CD4-positive, alpha-beta T cell (primary cell): ENCODE data around the gene CFB. TPM values are rescaled to one million over a fixed set of nuclear protein-coding genes. Genes with fewer than 3 reads are reported as not detected.

Source experiments
- ATAC-seq: fragments of 200-7000 bp; cut with Tn5 transposase; one replicate; pipeline ENCODE4 v1.10.0; 2022; ENCODE audit warnings: mild to moderate bottlenecking; ENCODE audit not compliant: poor library complexity
- CTCF ChIA-PET: fragments of 350-600 bp; sonication (Branson Sonifier 250); formaldehyde crosslinking; loops from one replicate; lab custom pipeline; 2021; ENCODE audit warnings: antibody characterized with exemption, inconsistent platforms; lab: Charles Lee
- POLR2A ChIA-PET: fragments of 350-600 bp; sonication (Branson Sonifier 250); formaldehyde crosslinking; loops from one replicate; lab custom pipeline; 2021; ENCODE audit warnings: antibody characterized with exemption, inconsistent platforms; lab: Charles Lee
- DNase-seq, 14 experiments: peaks; one replicate each; pipeline ENCODE4 v3.0.0-alpha.2; 2013 to 2020; ENCODE audit warnings: mixed read lengths in 2 of 14
- H3K27ac ChIP-seq, 2 donors: one replicate each; pipeline versions ENCODE4 v1.5.1 to v1.7.0; 2013; ENCODE audit warnings: low read length in 2 of 2, low read depth in 1 of 2, mild to moderate bottlenecking in 1 of 2
- H3K27me3 ChIP-seq, 2 experiments: 1 replicate in 1 of 2; 2 replicates in 1 of 2; pipeline versions ENCODE4 v1.6.1 to v1.7.0; 2013; ENCODE audit warnings: low read length in 2 of 2, control low read depth in 1 of 2, mild to moderate bottlenecking in 1 of 2, moderate library complexity in 1 of 2; ENCODE audit not compliant: insufficient read depth in 2 of 2, control insufficient read depth in 1 of 2
- H3K36me3 ChIP-seq: one replicate; pipeline ENCODE4 v1.6.1; 2013; ENCODE audit warnings: low read length, control low read depth; ENCODE audit not compliant: insufficient read depth
- H3K4me1 ChIP-seq: one replicate; pipeline ENCODE4 v1.6.1; 2013; ENCODE audit warnings: low read length, control low read depth; ENCODE audit not compliant: insufficient read depth
- H3K4me3 ChIP-seq: one replicate; pipeline ENCODE4 v1.5.1; 2013; ENCODE audit warnings: mild to moderate bottlenecking, low read length, moderate library complexity
- H3K9me3 ChIP-seq, 2 experiments: 1 replicate in 1 of 2; 2 replicates in 1 of 2; pipeline versions ENCODE4 v1.6.1 to v1.7.0; 2013; ENCODE audit warnings: low read length in 2 of 2, mild to moderate bottlenecking in 2 of 2, control low read depth in 1 of 2, moderate library complexity in 1 of 2; ENCODE audit not compliant: control insufficient read depth in 1 of 2, insufficient read depth in 1 of 2
- H3K27ac Mint-ChIP-seq: one replicate; pipeline ENCODE4 v1.8.0; 2020; ENCODE audit warnings: mixed read lengths
- H3K27me3 Mint-ChIP-seq: one replicate; pipeline ENCODE4 v1.8.0; 2021; ENCODE audit warnings: mixed read lengths
- H3K36me3 Mint-ChIP-seq: one replicate; pipeline ENCODE4 v1.8.0; 2021; ENCODE audit warnings: low read depth, mixed read lengths
- H3K4me1 Mint-ChIP-seq: one replicate; pipeline ENCODE4 v1.8.0; 2021; ENCODE audit warnings: low read depth, mixed read lengths
- H3K4me3 Mint-ChIP-seq: one replicate; pipeline ENCODE4 v1.8.0; 2020; ENCODE audit warnings: mild to moderate bottlenecking, mixed read lengths
- H3K9me3 Mint-ChIP-seq: one replicate; pipeline ENCODE4 v1.8.0; 2020; ENCODE audit warnings: mixed read lengths
- CTCF ChIP-seq: fragments of 200-600 bp; IDR thresholded peaks from one replicate; pipeline ENCODE4 v1.8.0; 2022; ENCODE audit warnings: antibody characterized with exemption, mild to moderate bottlenecking
- intact Hi-C, 2 experiments: fragments of 100-400 bp; cut with DNase I in 1 of 2; cut with micrococcal nuclease in 1 of 2; formaldehyde crosslinking; loops; one replicate each; pipeline versions ENCODE4 v1.15.1 to v1.9.0; 2023 to 2025; cut with DNase I, micrococcal nuclease
- total RNA-seq, 174 experiments: library from RNA in 2 of 174; stranded (reverse) in 2 of 174; gene quantifications; one replicate each; pipeline ENCODE4 v1.2.3 and lab custom pipeline; 2021 to 2026

The CFB gene
- total RNA-seq, 2 experiments from 2014 or later: 1.5 to 2.2 TPM

- no peak for ATAC-seq
- no peak overlapping the region for H3K27ac Mint-ChIP-seq
- CTCF ChIA-PET: no interaction called here
Measured at GRCh38 chr6:31922942-31923341, 23.0 kb upstream of the CFB start.

GRCh38 chr6:31927242-31927862 is 18.5 kb upstream of the CFB start, which contains the start of gene C2:
Gene C2, plus strand, starts transcription at chr6:31927717. Its CDS starts 36 bp downstream, at chr6:31927753.
- ChIA-PET POLR2A (no interaction called here), CTCF (no interaction called here)
- Histone ChIP-seq H3K27me3 (no peaks in the 10 kb centered on the region), H3K4me1 (no peaks in the 10 kb centered on the region), H3K4me3 (no peak within 1 kb of the TSS), H3K27ac (no peak within 1 kb of the TSS), H3K36me3 (no peaks in the 10 kb centered on the region), H3K9me3 (no peaks in the 10 kb centered on the region)
- Mint-ChIP-seq H3K36me3 (no peaks in the 10 kb centered on the region), H3K4me1 (no peaks in the 10 kb centered on the region), H3K27me3 (no peaks in the 10 kb centered on the region), H3K4me3 (no peak within 1 kb of the TSS), H3K9me3 (no peaks in the 10 kb centered on the region), H3K27ac (no peak within 1 kb of the TSS)
- no peak for TF ChIP-seq CTCF
- ATAC-seq: no peak
- intact Hi-C loops: no loop called here
- DNase-seq: no peak

More at GRCh38 chr6:31922942-31923341, 23.0 kb upstream of the CFB start:
- intact Hi-C loops: no loop called here
- no peak overlapping the region for H3K4me3 ChIP-seq
- DNase-seq: peak in 5 of 14 experiments; percentile 6 to 47 (median 42)
- H3K9me3 ChIP-seq: no peaks in the 10 kb centered on the region
- Mint-ChIP-seq H3K4me1 (no peaks in the 10 kb centered on the region), H3K4me3 (no peak overlapping the region), H3K27me3 (no peaks in the 10 kb centered on the region), H3K36me3 (no peaks in the 10 kb centered on the region), H3K9me3 (no peaks in the 10 kb centered on the region)
- peak; percentile 21 for TF ChIP-seq CTCF
- no peak overlapping the region for H3K27ac ChIP-seq
- H3K36me3 ChIP-seq: no peaks in the 10 kb centered on the region
- POLR2A ChIA-PET: interaction anchor here (0.7 kb wide), 1 partner anchor 303 kb away, joined by 3 read pairs; no protein-coding TSS in a partner anchor
- no peaks in the 10 kb centered on the region for H3K4me1 ChIP-seq
- H3K27me3 ChIP-seq: no peaks in the 10 kb centered on the region

DNA sequence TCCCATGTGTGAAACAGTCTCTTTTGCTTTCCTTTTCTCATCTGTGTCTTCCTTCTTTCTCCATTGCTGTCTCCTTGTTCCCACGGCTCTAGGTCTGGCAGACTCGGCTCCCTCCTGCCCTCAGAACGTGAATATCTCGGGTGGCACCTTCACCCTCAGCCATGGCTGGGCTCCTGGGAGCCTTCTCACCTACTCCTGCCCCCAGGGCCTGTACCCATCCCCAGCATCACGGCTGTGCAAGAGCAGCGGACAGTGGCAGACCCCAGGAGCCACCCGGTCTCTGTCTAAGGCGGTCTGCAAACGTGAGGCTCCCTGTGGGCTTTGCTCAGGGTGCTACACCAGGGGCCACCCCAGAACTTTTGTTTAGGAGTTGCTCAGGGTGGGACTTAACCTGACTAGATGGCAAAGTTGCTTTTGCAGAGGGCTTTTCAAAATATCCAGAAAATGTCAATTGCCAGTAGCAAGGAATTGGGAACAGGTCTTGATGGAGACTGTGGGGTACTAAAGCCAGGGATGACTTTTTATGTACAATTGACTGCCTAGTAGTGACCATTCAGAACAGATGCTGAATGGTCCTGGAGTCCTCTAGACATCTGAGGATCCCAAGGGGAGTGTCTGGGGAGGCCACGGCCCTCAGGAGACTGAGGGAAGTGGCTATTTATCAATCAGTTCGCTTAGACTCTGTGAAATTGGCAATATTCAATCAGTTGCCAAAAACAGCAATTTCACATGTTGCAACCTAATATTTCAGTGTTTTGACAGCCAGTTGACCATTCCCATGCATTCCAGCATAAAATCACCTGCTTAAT is 17.8 kb upstream of the CFB start:
- Mint-ChIP-seq H3K4me1 (no peaks in the 10 kb centered on the region), H3K4me3 (no peak overlapping the region), H3K27me3 (peaks cover 1% of the 10 kb centered on the region), H3K36me3 (no peaks in the 10 kb centered on the region), H3K27ac (no peak overlapping the region), H3K9me3 (no peaks in the 10 kb centered on the region)
- ChIA-PET POLR2A (no interaction called here), CTCF (no interaction called here)
- H3K27ac ChIP-seq: no peak overlapping the region
- no peaks in the 10 kb centered on the region for H3K27me3 ChIP-seq
- intact Hi-C loops: no loop called here
- DNase-seq (no peak), ATAC-seq (no peak)
- H3K36me3 ChIP-seq: no peaks in the 10 kb centered on the region
- TF ChIP-seq CTCF: no peak
- H3K9me3 ChIP-seq: no peaks in the 10 kb centered on the region
- no peak overlapping the region for H3K4me3 ChIP-seq
- no peaks in the 10 kb centered on the region for H3K4me1 ChIP-seq
